Stimulated activated memory B cell treated with anti-CD40 and anti-IgM and Interleukin-4, amounts not matched to agents 10 μg/mL and 1 μg/mL and 100 μg/mL, for 72 hours (primary cell): Measurements from ENCODE around the gene CEMP1.

Experiments used
- ATAC-seq: fragments of 150-1000 bp; cut with Tn5 transposase; 2 replicates; pipeline ENCODE4 v1.10.0; 2021
- H3K27ac Mint-ChIP-seq: one replicate; pipeline ENCODE4 v1.8.0; 2022; ENCODE audit warnings: mild to moderate bottlenecking, mixed read lengths
- H3K27me3 Mint-ChIP-seq: one replicate; pipeline ENCODE4 v1.8.0; 2022; ENCODE audit warnings: mixed read lengths
- H3K36me3 Mint-ChIP-seq: one replicate; pipeline ENCODE4 v1.8.0; 2022; ENCODE audit warnings: mixed read lengths
- H3K4me1 Mint-ChIP-seq: one replicate; pipeline ENCODE4 v1.8.0; 2022; ENCODE audit warnings: mixed read lengths
- H3K4me3 Mint-ChIP-seq: one replicate; pipeline ENCODE4 v1.8.0; 2022; ENCODE audit warnings: mild to moderate bottlenecking, moderate library complexity, mixed read lengths
- H3K9me3 Mint-ChIP-seq: one replicate; pipeline ENCODE4 v1.8.0; 2022; ENCODE audit warnings: mixed read lengths

CEMP1 gene

DNA sequence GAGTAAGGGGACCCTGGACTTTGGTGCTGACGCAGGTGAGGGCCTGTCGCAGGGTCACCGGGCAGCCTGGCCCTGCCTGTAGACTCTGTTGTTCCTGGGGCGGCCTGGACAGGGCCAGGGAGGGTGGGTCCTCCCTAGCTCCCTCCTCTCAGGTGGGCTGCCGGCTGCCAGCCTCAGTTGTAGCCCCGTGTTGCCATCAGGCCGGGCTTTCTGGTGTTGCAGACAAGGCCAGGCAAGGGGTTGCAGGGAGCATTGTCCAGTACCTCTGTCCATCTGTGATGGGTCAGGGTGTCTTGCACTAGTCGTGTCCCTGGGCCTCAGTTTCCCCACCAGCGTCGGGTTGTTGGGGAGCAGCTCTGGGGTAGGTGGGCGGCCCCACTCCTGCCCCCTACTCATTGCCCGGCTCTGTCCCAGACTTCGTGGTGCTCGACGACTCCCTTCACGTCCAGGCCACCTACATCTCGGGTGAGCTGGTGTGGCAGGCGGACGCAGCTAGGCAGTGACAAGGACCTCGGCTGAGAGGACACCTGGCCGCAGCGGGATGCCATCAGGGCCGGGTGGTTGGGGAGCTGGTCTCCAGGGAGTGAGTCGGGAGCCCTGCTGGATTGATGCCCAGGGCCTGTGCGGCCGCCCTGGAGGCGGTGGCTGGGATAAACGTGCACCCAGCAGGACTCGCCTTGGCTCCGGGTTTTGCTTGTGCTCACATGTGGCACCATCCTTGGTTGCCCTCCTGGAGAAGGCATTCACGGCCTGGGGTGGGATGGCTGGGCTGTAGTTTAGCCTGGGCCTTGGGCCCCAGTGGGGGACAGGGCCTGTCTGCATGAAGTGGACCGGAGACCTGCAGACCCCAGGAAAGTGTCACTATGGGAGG is 1.9 kb downstream of the CEMP1 start:
- Mint-ChIP-seq H3K27me3 (no peaks in the 10 kb centered on the region), H3K9me3 (no peaks in the 10 kb centered on the region), H3K4me1 (peaks cover 39% of the 10 kb centered on the region), H3K4me3 (no peak overlapping the region), H3K36me3 (peaks cover 35% of the 10 kb centered on the region), H3K27ac (peak overlapping the region; percentile 93)
- no peak for ATAC-seq

DNA sequence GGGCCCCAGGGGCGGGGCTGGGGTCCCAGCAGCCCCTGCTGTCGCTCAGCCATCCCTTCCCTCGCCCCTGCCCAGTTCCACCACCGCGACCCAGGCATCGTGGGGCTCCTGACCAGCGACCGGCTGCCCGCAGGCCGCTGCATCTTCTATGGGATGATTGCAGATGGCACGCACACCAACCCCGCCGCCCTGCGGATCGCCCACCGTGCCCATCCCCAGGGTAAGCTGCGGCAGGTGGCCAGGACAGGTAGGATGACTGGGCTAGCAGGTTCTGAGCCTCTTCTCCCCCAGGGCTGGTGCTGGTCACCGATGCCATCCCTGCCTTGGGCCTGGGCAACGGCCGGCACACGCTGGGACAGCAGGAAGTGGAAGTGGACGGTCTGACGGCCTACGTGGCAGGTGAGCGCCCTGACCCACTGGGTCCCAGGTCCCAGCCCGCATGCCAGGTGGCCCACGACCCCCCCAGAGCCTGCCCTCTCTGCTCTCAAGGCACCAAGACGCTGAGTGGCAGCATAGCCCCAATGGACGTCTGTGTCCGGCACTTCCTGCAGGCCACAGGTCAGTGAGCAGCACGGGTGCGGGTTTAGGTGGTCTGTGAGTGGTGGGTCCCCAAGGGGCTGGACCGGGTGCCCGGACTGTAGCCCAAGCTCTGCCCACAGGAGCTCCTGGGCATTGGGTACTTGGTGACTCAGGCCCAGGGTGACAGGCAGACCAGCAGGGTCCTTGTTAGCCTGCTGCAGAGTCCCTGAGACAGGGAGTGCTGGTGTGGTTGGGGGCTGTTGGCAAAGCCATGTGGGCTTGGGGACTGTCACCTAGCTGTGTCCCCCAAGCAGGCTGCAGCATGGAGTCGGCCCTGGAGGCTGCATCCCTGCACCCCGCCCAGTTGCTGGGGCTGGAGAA is 2.8 kb downstream of the CEMP1 start:
- Mint-ChIP-seq H3K4me1 (peaks cover 48% of the 10 kb centered on the region), H3K27ac (no peak overlapping the region), H3K27me3 (no peaks in the 10 kb centered on the region), H3K4me3 (no peak overlapping the region), H3K9me3 (no peaks in the 10 kb centered on the region), H3K36me3 (peaks cover 44% of the 10 kb centered on the region)
- no peak for ATAC-seq

- no peak for ATAC-seq
- H3K36me3 Mint-ChIP-seq = peaks cover 47% of the 10 kb centered on the region
Observed at GRCh38 chr16:2527784-2528100, 3.5 kb downstream of the CEMP1 start.

DNA sequence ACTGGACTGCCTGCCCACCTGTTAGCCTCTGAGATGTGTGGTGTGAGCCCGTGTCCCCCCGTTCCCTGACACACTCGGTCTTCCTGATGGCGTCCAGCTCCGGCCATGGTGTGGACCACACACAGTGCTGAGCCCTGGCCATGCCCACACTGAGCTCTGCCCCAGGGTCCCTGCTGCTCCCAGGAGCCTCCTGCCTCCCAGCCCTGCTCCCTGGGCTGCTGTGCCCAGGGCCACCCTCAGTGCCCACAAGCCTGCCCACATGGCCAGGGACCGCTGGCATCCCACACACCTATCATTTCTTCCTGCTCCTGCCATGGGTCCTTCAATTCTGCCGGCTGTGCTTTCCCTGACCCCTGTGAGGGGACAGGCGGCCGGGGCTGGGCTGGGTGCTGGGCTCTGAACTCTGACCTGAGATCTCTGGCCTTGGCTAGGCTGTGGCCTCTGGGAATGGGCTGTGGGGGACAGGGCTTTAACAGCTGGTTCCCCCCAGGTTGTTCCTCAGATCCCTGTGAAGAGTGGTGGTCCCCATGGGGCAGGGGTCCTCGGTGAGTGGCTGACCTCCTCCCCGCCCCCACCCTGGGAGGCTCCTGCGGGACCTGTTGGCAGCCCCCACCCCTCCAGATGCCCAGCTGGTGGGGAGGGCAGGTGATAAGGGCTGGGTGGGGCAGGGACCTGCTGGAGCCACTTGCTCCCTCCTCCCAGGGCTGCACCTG is 4.0 kb downstream of the CEMP1 start:
- Mint-ChIP-seq H3K4me1 (peaks cover 42% of the 10 kb centered on the region), H3K4me3 (no peak overlapping the region), H3K27ac (no peak overlapping the region), H3K27me3 (no peaks in the 10 kb centered on the region), H3K9me3 (no peaks in the 10 kb centered on the region), H3K36me3 (peaks cover 47% of the 10 kb centered on the region)
- no peak for ATAC-seq

More at GRCh38 chr16:2527784-2528100, 3.5 kb downstream of the CEMP1 start:
- H3K9me3 Mint-ChIP-seq = no peaks in the 10 kb centered on the region
- H3K27me3 Mint-ChIP-seq = no peaks in the 10 kb centered on the region
- no peak overlapping the region for H3K4me3 Mint-ChIP-seq
- H3K4me1 Mint-ChIP-seq = peaks cover 47% of the 10 kb centered on the region
- H3K27ac Mint-ChIP-seq = no peak overlapping the region

DNA sequence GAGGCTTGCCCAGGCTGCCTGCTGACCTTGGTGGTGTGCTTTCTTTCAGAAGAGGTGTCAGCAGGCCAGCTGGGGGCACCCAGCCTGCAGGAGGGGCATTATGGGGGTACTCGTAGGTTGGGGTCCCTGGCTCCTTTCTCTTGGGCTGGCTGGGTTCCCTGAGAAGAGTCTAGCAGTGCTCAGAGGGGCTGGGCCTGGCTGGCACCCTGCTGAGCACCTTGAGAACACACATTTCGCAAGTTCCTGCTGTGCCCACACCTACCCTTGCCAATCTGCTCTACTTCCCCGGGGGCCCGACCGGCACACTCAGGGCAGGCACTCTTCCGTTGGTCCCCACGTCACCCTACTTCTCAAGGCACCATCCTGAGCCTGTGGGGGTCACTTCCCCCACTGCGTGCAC is 5.1 kb downstream of the CEMP1 start:
- ATAC-seq = no peak
- Mint-ChIP-seq H3K4me3 (no peak overlapping the region), H3K9me3 (no peaks in the 10 kb centered on the region), H3K27me3 (no peaks in the 10 kb centered on the region), H3K36me3 (peaks cover 47% of the 10 kb centered on the region), H3K4me1 (peaks cover 39% of the 10 kb centered on the region), H3K27ac (no peak overlapping the region)

GRCh38 chr16:2524339-2524938 is 6.8 kb downstream of the CEMP1 start:
- Mint-ChIP-seq H3K36me3 (peaks cover 43% of the 10 kb centered on the region), H3K4me3 (no peak overlapping the region), H3K27me3 (no peaks in the 10 kb centered on the region), H3K9me3 (no peaks in the 10 kb centered on the region), H3K27ac (peak overlapping the region; percentile 40), H3K4me1 (peaks cover 37% of the 10 kb centered on the region)
- ATAC-seq = no peak

DNA sequence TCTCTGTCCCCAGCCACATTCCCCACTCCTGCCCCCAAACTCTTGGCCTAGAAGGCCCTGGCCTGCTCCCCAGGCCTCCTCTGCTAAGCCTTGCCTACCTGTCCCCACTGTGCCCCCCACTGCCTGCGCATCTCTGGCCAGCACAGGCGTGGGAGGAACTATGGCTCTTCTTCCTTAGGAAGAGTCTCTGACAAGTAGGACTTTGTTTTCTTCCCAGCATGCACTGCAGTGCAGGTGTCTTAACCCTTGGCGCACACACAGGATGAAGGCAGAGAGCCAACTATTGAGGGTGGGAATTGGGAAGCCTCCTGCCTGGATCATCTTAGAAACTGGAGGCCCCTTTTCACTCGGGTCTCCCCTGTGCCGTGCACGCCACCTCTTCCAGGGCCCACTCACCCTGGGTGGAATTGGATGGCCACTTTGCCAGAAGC is 7.4 kb downstream of the CEMP1 start:
- peak overlapping the region; percentile 40 for H3K27ac Mint-ChIP-seq
- no peaks in the 10 kb centered on the region for H3K27me3 Mint-ChIP-seq
- H3K9me3 Mint-ChIP-seq = no peaks in the 10 kb centered on the region
- no peak overlapping the region for H3K4me3 Mint-ChIP-seq
- ATAC-seq = no peak
- H3K36me3 Mint-ChIP-seq = peaks cover 49% of the 10 kb centered on the region
- H3K4me1 Mint-ChIP-seq = peaks cover 43% of the 10 kb centered on the region

DNA sequence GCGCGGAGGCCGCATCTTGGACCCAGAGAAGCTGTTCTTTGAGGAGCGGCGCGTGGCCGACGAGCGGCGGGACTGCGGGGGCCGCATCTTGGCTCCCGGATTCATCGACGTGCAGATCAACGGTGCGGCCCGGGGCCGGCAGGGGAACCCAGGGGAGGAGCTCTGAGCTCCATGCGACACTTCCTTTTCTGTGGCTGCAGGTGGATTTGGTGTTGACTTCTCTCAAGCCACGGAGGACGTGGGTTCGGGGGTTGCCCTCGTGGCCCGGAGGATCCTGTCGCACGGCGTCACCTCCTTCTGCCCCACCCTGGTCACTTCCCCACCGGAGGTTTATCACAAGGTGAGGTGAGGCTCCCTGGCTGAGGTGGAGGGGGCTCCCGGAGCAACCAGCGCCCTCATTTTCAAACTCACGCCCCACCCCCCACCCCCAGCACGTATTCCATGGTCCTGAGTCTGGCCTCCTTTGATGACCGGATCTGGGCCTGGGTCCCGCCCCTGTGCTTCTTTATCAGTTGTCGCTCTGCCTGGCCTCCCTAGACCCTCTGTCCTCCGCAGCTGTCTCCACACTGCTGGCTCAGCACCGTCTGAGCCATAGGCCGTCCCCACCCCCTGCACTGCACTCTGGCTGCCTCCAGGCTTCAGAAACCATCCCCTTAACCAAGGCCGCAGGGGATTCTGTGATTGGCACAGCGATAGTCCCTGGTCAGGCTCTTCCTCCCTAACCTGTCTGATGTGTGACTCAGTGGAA is 10.2 kb downstream of the CEMP1 start:
- peak overlapping the region; percentile 83 for H3K4me3 Mint-ChIP-seq

DNA sequence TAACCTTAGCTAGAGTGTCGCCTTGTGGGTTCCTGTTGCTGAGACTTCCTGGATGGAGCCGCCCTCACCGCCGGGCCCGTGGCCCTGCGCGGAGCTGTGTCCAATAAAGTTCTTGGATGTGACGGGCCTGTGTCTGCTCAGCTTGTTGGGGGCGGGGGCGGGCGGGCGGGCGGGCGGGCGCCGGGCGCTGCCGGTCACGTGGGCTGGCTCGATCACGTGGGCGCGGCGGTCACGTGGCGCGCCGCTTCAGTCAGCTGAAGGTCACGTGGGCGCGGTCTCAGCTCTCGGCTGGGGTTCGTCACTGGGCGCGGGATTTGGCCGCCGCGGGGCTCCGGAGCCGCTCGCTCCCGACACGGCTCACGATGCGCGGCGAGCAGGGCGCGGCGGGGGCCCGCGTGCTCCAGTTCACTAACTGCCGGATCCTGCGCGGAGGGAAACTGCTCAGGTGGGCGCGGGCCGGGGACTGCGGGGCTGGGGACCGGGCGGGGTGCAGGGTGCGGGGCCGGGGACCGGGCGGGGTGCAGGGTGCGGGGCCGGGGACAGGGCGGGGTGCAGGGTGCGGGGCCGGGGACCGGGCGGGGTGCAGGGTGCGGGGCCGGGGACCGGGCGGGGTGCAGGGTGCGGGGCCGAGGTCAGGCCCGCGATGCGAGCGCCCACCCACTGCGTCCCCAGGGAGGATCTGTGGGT is 11.0 kb downstream of the CEMP1 start, which contains the start of gene AMDHD2:
Gene AMDHD2, plus strand, starts transcription at position 275 of the 687 bp plus-strand sequence. Its CDS starts 88 bp downstream, at position 363.
- Mint-ChIP-seq H3K27me3 (no peaks in the 10 kb centered on the region), H3K27ac (peak within 1 kb of the TSS; percentile 86), H3K4me1 (peaks cover 73% of the 10 kb centered on the region), H3K36me3 (peaks cover 49% of the 10 kb centered on the region), H3K9me3 (no peaks in the 10 kb centered on the region), H3K4me3 (peak within 1 kb of the TSS; percentile 83)
- peak; percentile 80 for ATAC-seq

More for the DNA sequence above, 10.2 kb downstream of the CEMP1 start:
- Mint-ChIP-seq H3K36me3 (peaks cover 47% of the 10 kb centered on the region), H3K9me3 (no peaks in the 10 kb centered on the region), H3K27ac (peak overlapping the region; percentile 86), H3K4me1 (peaks cover 66% of the 10 kb centered on the region), H3K27me3 (no peaks in the 10 kb centered on the region)
- peak; percentile 86 for ATAC-seq

- ATAC-seq = peak; percentile 9
- Mint-ChIP-seq H3K4me1 (peaks cover 78% of the 10 kb centered on the region), H3K27me3 (no peaks in the 10 kb centered on the region), H3K9me3 (no peaks in the 10 kb centered on the region), H3K36me3 (peaks cover 44% of the 10 kb centered on the region), H3K4me3 (peak overlapping the region; percentile 75), H3K27ac (peak overlapping the region; percentile 86)
Observed at GRCh38 chr16:2519711-2520080, 11.5 kb downstream of the CEMP1 start.

DNA sequence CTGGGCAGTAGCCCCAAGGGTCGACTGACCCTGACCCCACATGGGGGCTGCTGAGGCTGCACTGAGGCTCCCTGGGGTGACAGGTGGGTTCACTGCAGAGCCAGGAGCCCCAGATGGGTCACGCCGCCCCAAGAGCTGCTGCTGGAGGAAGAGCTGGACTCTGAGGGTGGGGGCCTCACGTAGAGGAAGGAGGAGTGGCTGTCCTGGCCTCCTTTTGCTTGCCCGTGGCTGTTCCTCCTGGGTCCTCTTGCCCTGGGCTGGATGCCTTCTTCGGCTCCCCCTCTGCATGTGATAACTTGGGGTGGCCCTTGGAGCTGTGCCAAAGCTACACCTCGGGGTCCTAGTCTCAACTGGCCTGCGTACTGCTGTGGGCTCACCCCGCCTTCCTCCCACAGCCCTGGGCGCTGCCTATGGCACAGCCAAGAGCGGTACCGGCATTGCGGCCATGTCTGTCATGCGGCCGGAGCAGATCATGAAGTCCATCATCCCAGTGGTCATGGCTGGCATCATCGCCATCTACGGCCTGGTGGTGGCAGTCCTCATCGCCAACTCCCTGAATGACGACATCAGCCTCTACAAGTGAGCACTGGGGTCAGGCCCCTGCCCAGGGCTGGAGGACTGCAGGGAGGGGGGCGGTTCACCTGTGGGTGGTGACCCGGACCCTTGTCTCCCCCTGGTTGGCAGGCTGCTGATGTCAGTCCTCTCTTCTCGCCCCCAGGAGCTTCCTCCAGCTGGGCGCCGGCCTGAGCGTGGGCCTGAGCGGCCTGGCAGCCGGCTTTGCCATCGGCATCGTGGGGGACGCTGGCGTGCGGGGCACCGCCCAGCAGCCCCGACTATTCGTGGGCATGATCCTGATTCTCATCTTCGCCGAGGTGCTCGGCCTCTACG is 12.1 kb downstream of the CEMP1 start:
- H3K4me3 Mint-ChIP-seq = peak overlapping the region; percentile 75
- H3K4me1 Mint-ChIP-seq = peaks cover 76% of the 10 kb centered on the region
- no peak for ATAC-seq
- H3K27ac Mint-ChIP-seq = peak overlapping the region; percentile 86
- no peaks in the 10 kb centered on the region for H3K9me3 Mint-ChIP-seq
- H3K27me3 Mint-ChIP-seq = no peaks in the 10 kb centered on the region
- peaks cover 38% of the 10 kb centered on the region for H3K36me3 Mint-ChIP-seq

- no peak overlapping the region for H3K4me3 Mint-ChIP-seq
- peak overlapping the region; percentile 87 for H3K27ac Mint-ChIP-seq
- no peaks in the 10 kb centered on the region for H3K9me3 Mint-ChIP-seq
- peaks cover 28% of the 10 kb centered on the region for H3K36me3 Mint-ChIP-seq
- no peaks in the 10 kb centered on the region for H3K27me3 Mint-ChIP-seq
- peaks cover 70% of the 10 kb centered on the region for H3K4me1 Mint-ChIP-seq
- ATAC-seq = no peak
Observed at GRCh38 chr16:2517954-2518605, 13.1 kb downstream of the CEMP1 start.
